Ectodermal cell (in vitro differentiated cells): ENCODE data around the gene MBOAT1. TPM values are rescaled to one million over a fixed set of nuclear protein-coding genes. Genes with fewer than 3 reads are reported as not detected.

Experiments used
- H3K27ac ChIP-seq: 2 replicates; pipeline ENCODE4 v1.7.0; 2013; ENCODE audit warnings: mild to moderate bottlenecking, low read depth, low read length; ENCODE audit not compliant: insufficient read depth, poor library complexity, severe bottlenecking
- H3K27me3 ChIP-seq: 2 replicates; pipeline ENCODE4 v1.7.0; 2013; ENCODE audit warnings: mild to moderate bottlenecking, low read length; ENCODE audit not compliant: insufficient read depth, control insufficient read depth, poor library complexity, severe bottlenecking
- H3K36me3 ChIP-seq: one replicate; pipeline ENCODE4 v1.7.0; 2013; ENCODE audit warnings: low read length; ENCODE audit not compliant: control insufficient read depth, insufficient read depth
- H3K4me1 ChIP-seq: one replicate; pipeline ENCODE4 v1.7.0; 2013; ENCODE audit warnings: low read length; ENCODE audit not compliant: control insufficient read depth, insufficient read depth
- H3K4me3 ChIP-seq: 2 replicates; pipeline ENCODE4 v1.7.0; 2013; ENCODE audit warnings: low read depth, low read length, control low read depth; ENCODE audit not compliant: insufficient read depth
- H3K9me3 ChIP-seq: 2 replicates; pipeline ENCODE4 v1.7.0; 2013; ENCODE audit warnings: mild to moderate bottlenecking, low read length, moderate library complexity; ENCODE audit not compliant: control insufficient read depth
- WGBS, 2 experiments: methylation state at CpG; one replicate each; pipeline ENCODE4 v1.1.7; 2013; ENCODE audit warnings: missing lambda C conversion rate in 2 of 2; 5-methylcytosine and 5-hydroxymethylcytosine counted together
- polyA plus RNA-seq, 4 experiments: library from polyadenylated mRNA; stranded (reverse); fragments of 50-300 nt; gene quantifications; one replicate each; pipeline ENCODE4 v1.2.3, GENCODE V29; 2013

The MBOAT1 gene
- polyA plus RNA-seq (2013, experiment 1 of 4): 0.22 TPM
- 0.44 TPM for polyA plus RNA-seq (2013, experiment 2 of 4)
- polyA plus RNA-seq (2013, experiment 3 of 4): 0.53 TPM
- 0.41 TPM for polyA plus RNA-seq (2013, experiment 4 of 4)

DNA sequence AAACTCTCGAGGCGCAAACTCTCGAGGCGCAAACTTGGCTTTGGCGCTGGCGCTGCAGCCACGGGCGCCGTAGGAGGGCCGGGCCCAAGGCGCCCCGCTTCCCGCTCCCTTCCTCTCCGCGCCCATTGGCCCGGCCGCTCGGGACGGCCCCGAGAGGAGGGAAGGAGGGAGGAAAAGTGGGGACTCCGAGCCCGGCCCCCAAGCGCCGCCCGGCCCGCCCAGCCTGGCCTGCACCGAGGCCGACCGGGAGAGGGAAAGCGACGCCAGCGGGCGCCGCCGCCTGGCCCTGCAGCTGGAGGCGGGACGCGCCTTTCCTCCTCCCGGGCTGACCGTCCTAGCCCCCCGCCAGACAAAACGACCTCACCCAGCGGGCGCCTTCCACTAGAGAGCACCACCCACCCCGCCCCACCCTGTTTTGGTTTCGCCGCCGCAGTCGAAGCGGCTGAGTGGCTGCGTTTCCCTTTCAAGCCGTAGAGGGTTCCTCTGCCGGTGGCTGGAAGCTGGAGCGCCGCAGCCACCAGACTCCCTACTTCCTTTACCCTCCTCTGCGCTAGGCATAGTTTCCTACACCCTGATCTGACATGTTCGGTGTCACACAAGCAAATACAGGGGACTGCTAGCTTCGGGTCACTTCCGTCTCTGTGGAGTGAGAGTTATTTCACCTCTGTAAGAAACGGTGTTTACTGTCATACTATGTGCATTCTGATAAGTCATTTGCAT lies at the start of gene MBOAT1:
MBOAT1 (minus strand) TSS at position 78 of the 720 bp plus-strand sequence. CDS start 235 bp downstream, outside the sequence.
- peaks cover 47% of the 10 kb centered on the region for H3K27me3 ChIP-seq
- H3K27ac ChIP-seq: no peak within 1 kb of the TSS
- 0 to 1% methylated on average over 58 to 60 of the region's 60 CpGs for WGBS, 2 experiments

DNA sequence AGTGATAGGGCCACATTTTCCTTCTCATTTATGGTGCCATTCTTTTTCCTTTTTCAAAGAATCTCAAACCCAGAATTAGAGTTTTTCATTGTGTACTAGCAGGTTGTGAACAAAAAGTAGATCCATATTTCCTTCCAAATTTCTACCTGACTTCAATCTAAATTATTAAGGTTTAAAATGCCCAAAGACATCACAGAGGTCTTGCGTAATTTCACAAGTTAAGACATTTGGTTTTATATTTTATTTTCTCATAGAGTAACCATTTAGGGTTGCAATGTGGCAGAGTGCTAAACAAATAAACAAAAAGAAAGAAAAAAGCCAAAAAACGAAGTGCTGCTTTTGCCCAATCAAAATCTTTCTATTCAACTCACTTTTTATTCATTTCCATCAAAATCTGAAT lies 49.4 kb upstream of the MBOAT1 start:
- Histone ChIP-seq H3K27me3 (no peaks in the 10 kb centered on the region), H3K27ac (no peak overlapping the region), H3K4me1 (no peaks in the 10 kb centered on the region), H3K9me3 (no peaks in the 10 kb centered on the region), H3K4me3 (no peak overlapping the region), H3K36me3 (no peaks in the 10 kb centered on the region)
- 83% methylated on average over 2 of the region's 2 CpGs; no CpG with 5 or more reads in 1 of the 2 experiments for WGBS, 2 experiments

More for the DNA sequence above, at the start of gene MBOAT1:
- H3K4me3 ChIP-seq: peak within 1 kb of the TSS; percentile 57
- no peaks in the 10 kb centered on the region for H3K36me3 ChIP-seq
- H3K9me3 ChIP-seq: no peaks in the 10 kb centered on the region
- peaks cover 3% of the 10 kb centered on the region for H3K4me1 ChIP-seq

GRCh38 chr6:20260360-20260759 lies 48.1 kb upstream of the MBOAT1 start:
- no peak overlapping the region for H3K27ac ChIP-seq
- H3K9me3 ChIP-seq: no peaks in the 10 kb centered on the region
- H3K4me3 ChIP-seq: no peak overlapping the region
- WGBS, 2 experiments: 92 to 93% methylated on average over 7 of the region's 7 CpGs
- H3K36me3 ChIP-seq: no peaks in the 10 kb centered on the region
- H3K27me3 ChIP-seq: no peaks in the 10 kb centered on the region
- H3K4me1 ChIP-seq: no peaks in the 10 kb centered on the region

GRCh38 chr6:20259316-20260049 lies 47.2 kb upstream of the MBOAT1 start:
- H3K4me3 ChIP-seq: no peak overlapping the region
- no peaks in the 10 kb centered on the region for H3K36me3 ChIP-seq
- H3K27me3 ChIP-seq: no peaks in the 10 kb centered on the region
- H3K4me1 ChIP-seq: no peaks in the 10 kb centered on the region
- WGBS, 2 experiments: 95 to 96% methylated on average over 48 of the region's 48 CpGs
- no peak overlapping the region for H3K27ac ChIP-seq
- no peaks in the 10 kb centered on the region for H3K9me3 ChIP-seq

DNA sequence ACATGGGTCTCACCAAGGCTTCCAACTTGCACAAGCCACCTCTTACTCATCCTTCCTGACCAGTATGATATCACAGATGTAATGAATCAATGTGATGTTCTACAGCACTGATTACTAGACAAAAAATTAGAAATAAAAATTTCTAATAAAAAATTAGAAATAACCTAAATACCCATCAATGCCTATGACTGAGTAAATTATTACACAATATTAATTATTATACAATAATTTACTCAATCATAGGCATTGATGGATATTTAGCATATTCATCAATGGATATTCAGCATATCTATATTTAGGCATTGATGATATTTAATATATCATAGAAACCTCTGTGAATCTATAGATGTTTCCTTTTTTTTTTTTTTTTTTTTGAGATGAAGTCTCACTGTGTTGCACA lies 43.2 kb upstream of the MBOAT1 start:
- Histone ChIP-seq H3K36me3 (no peaks in the 10 kb centered on the region), H3K9me3 (no peaks in the 10 kb centered on the region), H3K4me3 (no peak overlapping the region), H3K27me3 (no peaks in the 10 kb centered on the region), H3K4me1 (no peaks in the 10 kb centered on the region), H3K27ac (no peak overlapping the region)

GRCh38 chr6:20254295-20254694 lies 42.0 kb upstream of the MBOAT1 start:
- H3K4me3 ChIP-seq: no peak overlapping the region
- no peaks in the 10 kb centered on the region for H3K36me3 ChIP-seq
- H3K9me3 ChIP-seq: no peaks in the 10 kb centered on the region
- no peaks in the 10 kb centered on the region for H3K4me1 ChIP-seq
- H3K27ac ChIP-seq: no peak overlapping the region
- H3K27me3 ChIP-seq: no peaks in the 10 kb centered on the region

- no peaks in the 10 kb centered on the region for H3K4me1 ChIP-seq
- H3K27me3 ChIP-seq: no peaks in the 10 kb centered on the region
- WGBS, 2 experiments: 64 to 77% methylated on average over 2 of the region's 2 CpGs
- no peak overlapping the region for H3K27ac ChIP-seq
- no peaks in the 10 kb centered on the region for H3K36me3 ChIP-seq
- H3K4me3 ChIP-seq: no peak overlapping the region
- H3K9me3 ChIP-seq: no peaks in the 10 kb centered on the region
Measured at GRCh38 chr6:20253021-20253420, 40.8 kb upstream of the MBOAT1 start.

- Histone ChIP-seq H3K9me3 (no peaks in the 10 kb centered on the region), H3K36me3 (no peaks in the 10 kb centered on the region), H3K27me3 (no peaks in the 10 kb centered on the region), H3K4me3 (no peak overlapping the region), H3K4me1 (no peaks in the 10 kb centered on the region), H3K27ac (no peak overlapping the region)
- WGBS, 2 experiments: 87 to 95% methylated on average over 6 of the region's 6 CpGs
Measured at GRCh38 chr6:20252311-20252710, 40.0 kb upstream of the MBOAT1 start.

DNA sequence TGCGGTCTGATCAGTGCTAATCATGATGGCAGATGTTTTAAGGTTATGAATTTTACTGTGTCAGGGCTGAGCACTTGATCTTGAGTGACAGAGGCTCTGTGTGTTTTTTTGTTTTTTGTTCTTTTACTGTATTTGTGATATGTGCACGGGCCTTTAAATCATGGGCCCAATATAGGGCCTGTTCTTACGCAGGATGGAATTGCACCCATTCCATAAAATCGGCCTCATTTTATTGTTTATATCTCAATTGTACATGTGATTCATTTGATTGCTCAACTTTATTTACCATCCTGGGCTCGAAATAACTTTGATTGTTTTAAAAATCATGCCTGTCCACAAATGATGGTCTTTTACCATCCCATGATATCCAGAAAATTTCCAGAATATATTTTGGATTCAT lies 39.3 kb upstream of the MBOAT1 start:
- Histone ChIP-seq H3K4me3 (no peak overlapping the region), H3K9me3 (no peaks in the 10 kb centered on the region), H3K36me3 (no peaks in the 10 kb centered on the region), H3K27me3 (no peaks in the 10 kb centered on the region), H3K27ac (no peak overlapping the region), H3K4me1 (no peaks in the 10 kb centered on the region)
- WGBS, 2 experiments: 92 to 93% methylated on average over 4 to 5 of the region's 5 CpGs

- H3K9me3 ChIP-seq: no peaks in the 10 kb centered on the region
- no peaks in the 10 kb centered on the region for H3K27me3 ChIP-seq
- H3K4me1 ChIP-seq: peaks cover 8% of the 10 kb centered on the region
- H3K36me3 ChIP-seq: no peaks in the 10 kb centered on the region
- WGBS, 2 experiments: 80 to 82% methylated on average over 1 to 2 of the region's 2 CpGs
- no peak overlapping the region for H3K27ac ChIP-seq
- H3K4me3 ChIP-seq: no peak overlapping the region
Measured at GRCh38 chr6:20246125-20246524, 33.9 kb upstream of the MBOAT1 start.
